HG03159 (cell line): ENCODE data around the gene CEACAM20.
"Not testable (repeated sequence)": the region's sequence is repeated elsewhere in the genome, so short reads cannot be mapped to it uniquely, and the experiment has no call there.

Experiments used
- ATAC-seq: cut with Tn5 transposase; IDR thresholded peaks from one replicate; pipeline ENCODE4 v1.9.1; 2021; ENCODE audit warnings: mild to moderate bottlenecking, moderate library complexity; ENCODE audit not compliant: unreplicated experiment

Gene CEACAM20

GRCh38 chr19:44529536-44529935, at the start of gene CEACAM20:
CEACAM20 (minus strand) TSS chr19:44529675; CDS start chr19:44529509, 166 bp downstream.
- no peak for ATAC-seq

GRCh38 chr19:44577566-44577874, 48.0 kb upstream of the CEACAM20 start:
- no peak for ATAC-seq

DNA sequence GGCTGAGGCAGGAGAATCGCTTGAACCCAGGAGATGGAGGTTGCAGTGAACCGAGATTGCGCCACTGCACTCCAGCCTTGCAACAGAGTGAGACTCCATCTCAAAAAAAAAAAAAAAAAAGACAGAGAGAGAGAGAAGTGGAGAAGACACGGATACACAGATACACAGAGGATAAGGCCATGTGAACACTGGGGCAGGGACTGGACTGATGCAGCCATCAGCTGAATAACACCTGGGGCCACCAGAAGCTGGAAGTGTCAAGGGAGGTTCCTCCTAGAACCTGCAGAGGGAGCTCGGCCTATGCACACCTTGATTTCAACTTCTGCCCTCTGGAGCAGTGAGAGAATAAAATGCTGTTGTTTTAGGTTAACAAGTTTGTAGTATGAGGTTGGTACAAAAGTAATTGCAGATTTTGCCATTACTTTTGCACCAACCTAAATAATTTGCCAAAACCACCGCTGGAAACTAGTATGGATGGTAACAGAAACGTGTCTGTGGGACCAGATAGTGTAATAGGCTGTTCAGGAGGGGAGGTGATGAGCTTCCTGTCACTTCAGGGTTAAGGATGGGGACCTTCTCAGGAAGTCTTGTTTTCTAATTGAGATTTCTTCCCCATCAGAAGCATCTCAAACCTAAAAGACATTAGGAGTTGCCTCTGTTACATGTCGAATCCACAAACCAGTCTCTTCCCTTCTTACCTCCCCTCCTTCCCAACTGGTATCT, 47.5 kb upstream of the CEACAM20 start:
- no peak for ATAC-seq

GRCh38 chr19:44575116-44575700, 45.7 kb upstream of the CEACAM20 start:
- ATAC-seq: no peak

GRCh38 chr19:44574186-44574950, 44.9 kb upstream of the CEACAM20 start:
- ATAC-seq: no peak

DNA sequence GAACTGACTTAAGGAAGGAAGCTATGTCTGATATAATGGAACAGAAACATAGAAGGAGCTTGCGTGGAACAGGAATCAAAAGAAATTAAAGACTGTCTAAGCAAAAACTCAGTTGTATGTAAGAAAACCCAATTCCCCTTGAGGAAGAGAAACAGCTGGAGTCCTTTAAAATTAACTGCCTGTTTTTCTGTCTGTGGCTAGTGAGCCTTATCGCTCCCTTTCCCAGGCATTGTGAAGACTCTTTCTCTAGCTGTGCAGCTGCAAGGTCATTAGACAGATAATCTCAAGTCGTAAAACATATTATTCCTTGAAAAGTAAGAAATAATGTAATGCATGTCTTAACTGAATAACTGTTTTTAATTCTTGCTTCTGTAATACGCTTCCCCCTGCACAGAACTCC, 44.2 kb upstream of the CEACAM20 start:
- no peak for ATAC-seq

- ATAC-seq: no peak
Observed at GRCh38 chr19:44573183-44573582, 43.7 kb upstream of the CEACAM20 start.

DNA sequence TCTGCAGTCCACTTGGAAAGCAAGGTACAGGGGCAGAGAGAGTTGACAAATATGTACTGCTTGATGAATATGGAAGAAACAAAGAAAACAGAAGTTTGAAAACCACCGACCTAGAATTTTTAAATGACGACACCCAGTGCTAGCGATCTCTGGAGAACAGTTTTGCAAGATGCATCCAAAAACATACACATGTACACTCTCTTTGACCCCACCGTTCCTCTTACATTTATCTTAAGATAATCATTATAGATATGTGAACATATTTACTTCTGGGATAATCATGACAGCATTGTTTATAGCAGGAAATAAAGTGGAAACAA, 43.1 kb upstream of the CEACAM20 start:
- ATAC-seq: no peak

- no peak for ATAC-seq
Observed at GRCh38 chr19:44571830-44572580, 42.5 kb upstream of the CEACAM20 start.

- no peak for ATAC-seq
Observed at GRCh38 chr19:44570984-44571684, 41.7 kb upstream of the CEACAM20 start.

- no peak for ATAC-seq
Observed at GRCh38 chr19:44570603-44570983, 41.1 kb upstream of the CEACAM20 start.

DNA sequence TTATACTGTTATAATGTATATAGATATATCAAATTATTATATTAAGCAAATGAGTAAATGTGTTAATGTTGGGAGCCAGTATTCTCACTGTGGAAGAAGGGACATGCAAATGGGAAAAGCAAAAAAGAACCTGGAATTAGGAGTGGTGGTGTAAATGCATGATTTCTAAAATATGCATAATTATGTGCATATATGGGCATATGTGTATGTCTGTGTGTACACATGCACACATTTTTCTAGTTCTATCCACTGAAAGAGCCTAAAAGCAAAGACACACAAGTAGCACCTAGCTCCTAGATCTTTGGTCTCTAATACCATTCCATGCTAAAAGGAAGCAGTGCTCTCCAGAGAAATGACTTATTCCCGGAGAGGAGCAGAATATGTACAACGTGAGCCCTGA, 38.3 kb upstream of the CEACAM20 start:
- no peak for ATAC-seq

GRCh38 chr19:44566984-44567383, 37.5 kb upstream of the CEACAM20 start:
- no peak for ATAC-seq

GRCh38 chr19:44563086-44563655, 33.7 kb upstream of the CEACAM20 start:
- ATAC-seq: not testable (repeated sequence)

DNA sequence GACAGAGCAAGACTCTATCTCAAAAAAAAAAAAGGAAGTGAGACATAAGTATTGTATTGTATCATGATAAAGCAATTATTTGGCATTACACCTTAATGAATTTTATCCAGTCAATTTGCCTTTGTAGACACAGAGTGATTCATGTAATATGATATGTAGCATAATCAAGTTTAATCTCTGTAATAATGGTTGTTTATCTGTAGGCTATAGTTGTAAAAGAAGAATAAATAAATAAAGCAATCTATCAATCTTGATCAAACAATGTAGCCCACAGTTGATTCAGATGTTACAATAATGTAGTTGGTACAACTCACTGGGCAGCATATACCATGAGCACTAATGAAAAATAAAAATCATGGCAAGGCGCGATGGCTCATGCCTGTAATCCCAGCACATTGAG, 28.5 kb upstream of the CEACAM20 start:
- no peak for ATAC-seq

DNA sequence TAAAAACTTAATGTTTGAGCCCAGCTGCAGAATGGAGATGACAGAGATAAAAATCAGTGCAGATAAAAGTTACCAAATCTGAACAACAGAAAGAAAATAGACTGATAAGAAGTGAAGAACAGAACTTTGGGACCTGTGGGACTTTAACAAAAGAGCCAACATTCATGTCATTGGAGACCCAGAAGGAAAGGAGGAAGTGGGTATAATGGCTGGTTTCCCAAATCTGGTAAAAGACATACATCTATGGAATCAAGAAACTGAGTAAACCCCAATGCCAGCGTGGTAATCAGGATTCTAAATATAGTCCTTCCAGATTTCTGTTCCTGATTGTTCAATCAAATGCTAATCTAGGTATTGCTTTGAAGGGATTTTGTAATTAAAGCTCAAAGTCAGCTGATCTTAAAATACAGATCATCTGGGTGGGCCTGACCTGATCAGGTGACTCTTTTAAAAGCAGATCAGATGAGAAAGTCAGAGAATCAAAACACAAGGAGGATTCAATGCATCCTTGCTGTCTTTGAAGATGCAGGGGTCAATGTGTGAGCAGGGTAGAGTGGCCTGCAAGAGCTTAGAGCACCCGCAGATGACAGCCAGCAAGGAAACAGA, 25.3 kb upstream of the CEACAM20 start:
- no peak for ATAC-seq

- ATAC-seq: no peak
Observed at GRCh38 chr19:44553478-44554171, 24.1 kb upstream of the CEACAM20 start.

- ATAC-seq: no peak
Observed at GRCh38 chr19:44552324-44552723, 22.8 kb upstream of the CEACAM20 start.

GRCh38 chr19:44551850-44552249, 22.4 kb upstream of the CEACAM20 start:
- no peak for ATAC-seq

DNA sequence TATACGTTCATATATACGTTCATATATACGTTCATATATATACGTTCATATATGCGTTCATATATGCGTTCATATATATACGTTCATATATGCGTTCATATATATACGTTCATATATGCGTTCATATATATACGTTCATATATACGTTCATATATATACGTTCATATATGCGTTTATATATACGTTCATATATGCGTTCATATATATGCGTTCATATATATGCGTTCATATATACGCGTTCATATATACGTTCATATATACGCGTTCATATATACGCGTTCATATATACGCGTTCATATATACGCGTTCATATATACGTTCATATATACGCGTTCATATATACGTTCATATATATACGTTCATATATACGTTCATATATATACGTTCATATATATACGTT, 21.5 kb upstream of the CEACAM20 start:
- ATAC-seq: not testable (repeated sequence)
